GM23248 (cell line): ENCODE results near the gene GTF3C5.

Experiments used
- EZH2 ChIP-seq: fragments of 200-600 bp; sonication (generic); IDR thresholded peaks from 2 replicates; pipeline ENCODE4 v1.6.1; 2018; ENCODE audit warnings: antibody characterized with exemption, mild to moderate bottlenecking; ENCODE audit not compliant: insufficient read depth, poor library complexity, severe bottlenecking
- EZH2phosphoT487 ChIP-seq: fragments of 200-600 bp; sonication (generic); IDR thresholded peaks from 2 replicates; pipeline ENCODE4 v1.6.1; 2018; ENCODE audit warnings: antibody characterized with exemption, moderate library complexity, mild to moderate bottlenecking, low read depth; ENCODE audit not compliant: insufficient read depth

- TF ChIP-seq EZH2, result no peak
- TF ChIP-seq EZH2phosphoT487, result no peak
Observed at GRCh38 chr9:132989414-132989996, 41.3 kb upstream of the GTF3C5 start.
